ENCODE measurements around the gene CADM1.

Gene CADM1

GRCh38 chr11:115488945-115489344, 15.3 kb downstream of the CADM1 start:
- no peak for TF ChIP-seq CTCF (IDR thresholded peaks at IDR 0.05)
- no peaks in the 10 kb centered on the region for H3K9me3 ChIP-seq
- no peak for DNase-seq
- H3K36me3 ChIP-seq, result no peaks in the 10 kb centered on the region
- intact Hi-C loops (cut with DNase I; ENCODE audit: low total_unique reads), result no loop called here
- H3K27me3 ChIP-seq, result no peaks in the 10 kb centered on the region
- H3K4me3 ChIP-seq, result no peak overlapping the region
- H3K27ac ChIP-seq, result no peak overlapping the region
- H3K4me1 ChIP-seq, result no peaks in the 10 kb centered on the region

GRCh38 chr11:115481528-115481927, 22.7 kb downstream of the CADM1 start:
- Histone ChIP-seq H3K4me1 (no peaks in the 10 kb centered on the region), H3K27me3 (no peaks in the 10 kb centered on the region), H3K27ac (no peak overlapping the region), H3K4me3 (no peak overlapping the region), H3K9me3 (no peaks in the 10 kb centered on the region), H3K36me3 (no peaks in the 10 kb centered on the region)
- intact Hi-C loops (cut with DNase I; ENCODE audit: low total_unique reads), result no loop called here
- TF ChIP-seq CTCF (IDR thresholded peaks at IDR 0.05), result no peak
- no peak for DNase-seq

GRCh38 chr11:115480611-115481010, 23.6 kb downstream of the CADM1 start:
- Histone ChIP-seq H3K4me3 (no peak overlapping the region), H3K36me3 (no peaks in the 10 kb centered on the region), H3K9me3 (no peaks in the 10 kb centered on the region), H3K27me3 (no peaks in the 10 kb centered on the region), H3K27ac (no peak overlapping the region), H3K4me1 (no peaks in the 10 kb centered on the region)
- DNase-seq, result no peak
- TF ChIP-seq CTCF (IDR thresholded peaks at IDR 0.05), result no peak
- intact Hi-C loops (cut with DNase I; ENCODE audit: low total_unique reads), result no loop called here

- no peak for DNase-seq
- Histone ChIP-seq H3K36me3 (no peaks in the 10 kb centered on the region), H3K9me3 (no peaks in the 10 kb centered on the region), H3K27ac (no peak overlapping the region), H3K4me1 (no peaks in the 10 kb centered on the region), H3K4me3 (no peak overlapping the region), H3K27me3 (no peaks in the 10 kb centered on the region)
- TF ChIP-seq CTCF (IDR thresholded peaks at IDR 0.05), result no peak
- intact Hi-C loops (cut with DNase I; ENCODE audit: low total_unique reads), result no loop called here
Measured at GRCh38 chr11:115477410-115477809, 26.8 kb downstream of the CADM1 start.

GRCh38 chr11:115476463-115477286, 27.5 kb downstream of the CADM1 start:
- no peak for DNase-seq
- H3K4me1 ChIP-seq, result no peaks in the 10 kb centered on the region
- no peaks in the 10 kb centered on the region for H3K36me3 ChIP-seq
- H3K9me3 ChIP-seq, result no peaks in the 10 kb centered on the region
- no peak overlapping the region for H3K27ac ChIP-seq
- H3K4me3 ChIP-seq, result no peak overlapping the region
- no peak for TF ChIP-seq CTCF (IDR thresholded peaks at IDR 0.05)
- H3K27me3 ChIP-seq, result no peaks in the 10 kb centered on the region
- intact Hi-C loops (cut with DNase I; ENCODE audit: low total_unique reads), result no loop called here

Measured in tibial artery (tissue), 4 donors.